Common myeloid progenitor, CD34-positive (primary cell): ENCODE results near the gene AADACL3.
A peak's percentile ranks its signal among the peaks of the same experiment; 100 is the strongest.

ENCODE experiments used
- CTCF ChIA-PET: fragments of 350-600 bp; sonication (Branson Sonifier 250); formaldehyde crosslinking; loops from one replicate; lab custom pipeline; 2021; ENCODE audit warnings: antibody characterized with exemption; lab: Charles Lee
- POLR2A ChIA-PET: fragments of 350-600 bp; sonication (Branson Sonifier 250); formaldehyde crosslinking; loops from one replicate; lab custom pipeline; 2021; ENCODE audit warnings: antibody characterized with exemption; lab: Charles Lee
- DNase-seq, 3 donors: peaks; one replicate each; pipeline versions ENCODE4 v3.0.0 to v3.0.0-alpha.2; 2013
- H3K27ac ChIP-seq, 2 experiments: 1 replicate in 1 of 2; 2 replicates in 1 of 2; pipeline ENCODE4 v1.7.0; 2013; ENCODE audit warnings: inconsistent platforms in 2 of 2, low read length in 2 of 2, mild to moderate bottlenecking in 2 of 2, low read depth in 1 of 2, moderate library complexity in 1 of 2; ENCODE audit not compliant: severe bottlenecking in 2 of 2, insufficient read depth in 1 of 2, poor library complexity in 1 of 2
- H3K27me3 ChIP-seq, 5 experiments: replicated peaks in 2 of 5; 1 replicate in 3 of 5; 2 replicates in 2 of 5; pipeline versions ENCODE4 v1.6.1 to v1.7.0; 2013; ENCODE audit warnings: low read length in 4 of 5, mild to moderate bottlenecking in 2 of 5, moderate library complexity in 2 of 5, inconsistent platforms in 1 of 5; ENCODE audit not compliant: insufficient read depth in 5 of 5, control insufficient read depth in 4 of 5
- H3K36me3 ChIP-seq, 4 experiments: 1 replicate in 2 of 4; 2 replicates in 2 of 4; pipeline versions ENCODE4 v1.6.1 to v1.7.0; 2013; ENCODE audit warnings: low read length in 3 of 4, control low read depth in 1 of 4, mild to moderate bottlenecking in 1 of 4; ENCODE audit not compliant: control insufficient read depth in 4 of 4, insufficient read depth in 4 of 4
- H3K4me1 ChIP-seq, 4 experiments: 1 replicate in 3 of 4; 2 replicates in 1 of 4; pipeline versions ENCODE4 v1.6.1 to v1.7.1; 2013; ENCODE audit warnings: low read length in 3 of 4, mild to moderate bottlenecking in 3 of 4, control low read depth in 1 of 4, inconsistent platforms in 1 of 4, moderate library complexity in 1 of 4; ENCODE audit not compliant: control insufficient read depth in 4 of 4, insufficient read depth in 4 of 4; ENCODE audit errors: control extremely low read depth in 1 of 4
- H3K4me3 ChIP-seq, 7 experiments: 1 replicate in 4 of 7; 2 replicates in 3 of 7; pipeline versions ENCODE4 v1.5.1 to v1.7.0; 2013; ENCODE audit warnings: mild to moderate bottlenecking in 7 of 7, low read length in 6 of 7, moderate library complexity in 6 of 7, inconsistent platforms in 2 of 7, low read depth in 2 of 7, control low read depth in 1 of 7; ENCODE audit not compliant: insufficient read depth in 4 of 7, control insufficient read depth in 1 of 7; ENCODE audit errors: extremely low read depth in 1 of 7
- H3K9me3 ChIP-seq, 5 experiments: 1 replicate in 4 of 5; 2 replicates in 1 of 5; pipeline versions ENCODE4 v1.6.1 to v1.7.1; 2013; ENCODE audit warnings: low read length in 4 of 5, mild to moderate bottlenecking in 2 of 5, inconsistent platforms in 1 of 5, low read depth in 1 of 5, moderate library complexity in 1 of 5; ENCODE audit not compliant: control insufficient read depth in 4 of 5, insufficient read depth in 2 of 5; ENCODE audit errors: control extremely low read depth in 1 of 5
- WGBS: methylation state at CpG from one replicate; pipeline ENCODE4 v1.1.5; 2013; ENCODE audit not compliant: insufficient coverage; 5-methylcytosine and 5-hydroxymethylcytosine counted together

AADACL3 gene

GRCh38 chr1:12738934-12739333 is 23.0 kb downstream of the AADACL3 start:
- H3K4me3 ChIP-seq = no peak overlapping the region
- H3K27me3 ChIP-seq = peaks cover 0 to 2% (median 0%) of the 10 kb centered on the region in 5 experiments
- ChIA-PET POLR2A (no interaction called here), CTCF (no interaction called here)
- WGBS = 91% methylated on average over 1 of the region's 1 CpG
- H3K4me1 ChIP-seq = no peaks in the 10 kb centered on the region
- H3K36me3 ChIP-seq = no peaks in the 10 kb centered on the region
- H3K9me3 ChIP-seq = peaks cover 0 to 10% (median 2%) of the 10 kb centered on the region in 5 experiments
- no peak overlapping the region for H3K27ac ChIP-seq
- DNase-seq = no peak

DNA sequence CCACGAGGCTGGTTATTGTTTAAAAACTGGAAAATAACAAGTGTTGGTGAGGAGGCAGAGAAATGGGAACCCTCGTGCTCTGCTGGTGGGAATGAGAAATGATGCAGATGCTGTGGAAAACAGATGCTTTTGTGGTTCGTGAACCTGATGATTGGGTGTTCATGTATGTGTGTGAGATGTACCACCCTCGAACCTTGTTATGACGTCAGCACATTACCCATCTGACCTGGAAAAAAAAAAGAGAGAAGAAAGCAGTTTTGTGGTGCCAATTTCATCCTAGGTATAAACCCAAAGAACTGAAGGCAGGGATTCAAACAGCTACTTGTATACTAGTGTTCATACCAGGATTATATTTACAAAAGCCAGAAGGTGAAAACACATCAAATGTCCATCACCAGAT is 23.7 kb downstream of the AADACL3 start:
- CTCF ChIA-PET = no interaction called here
- 98% methylated on average over 4 of the region's 5 CpGs for WGBS
- Histone ChIP-seq H3K4me3 (no peak overlapping the region), H3K9me3 (peaks cover 0 to 9% (median under 1%) of the 10 kb centered on the region in 5 experiments), H3K27ac (no peak overlapping the region), H3K4me1 (no peaks in the 10 kb centered on the region), H3K36me3 (no peaks in the 10 kb centered on the region), H3K27me3 (peaks cover 0 to 2% (median 0%) of the 10 kb centered on the region in 5 experiments)
- POLR2A ChIA-PET = no interaction called here
- no peak for DNase-seq

DNA sequence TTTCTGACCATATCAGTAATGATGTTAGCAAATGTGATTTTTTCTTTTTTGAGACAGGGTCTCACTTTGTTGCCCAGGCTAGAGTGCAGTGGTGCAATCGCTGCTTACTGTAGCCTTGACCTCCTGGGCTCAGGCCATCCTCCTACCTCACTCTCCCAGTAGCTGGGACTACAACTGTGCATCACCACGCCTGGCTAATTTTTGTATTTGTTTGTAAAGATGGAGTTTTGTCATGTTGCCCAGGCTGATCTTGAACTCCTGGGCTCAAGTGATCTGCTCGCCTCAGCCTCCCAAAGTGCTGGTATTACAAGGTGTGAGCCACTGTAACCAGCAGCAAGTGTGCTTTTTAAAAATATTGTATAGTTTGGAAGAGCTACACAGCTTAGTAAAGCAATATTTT is 26.0 kb downstream of the AADACL3 start:
- peaks cover 0 to 4% (median 3%) of the 10 kb centered on the region in 5 experiments for H3K9me3 ChIP-seq
- H3K4me1 ChIP-seq = no peaks in the 10 kb centered on the region
- CTCF ChIA-PET = no interaction called here
- whole genome bisulfite sequencing = 90% methylated on average over 2 of the region's 3 CpGs
- POLR2A ChIA-PET = no interaction called here
- no peak overlapping the region for H3K4me3 ChIP-seq
- DNase-seq = no peak
- peaks cover 0 to 2% (median 0%) of the 10 kb centered on the region in 5 experiments for H3K27me3 ChIP-seq
- H3K36me3 ChIP-seq = no peaks in the 10 kb centered on the region
- no peak overlapping the region for H3K27ac ChIP-seq

- H3K4me1 ChIP-seq = no peaks in the 10 kb centered on the region
- CTCF ChIA-PET = no interaction called here
- H3K36me3 ChIP-seq = no peaks in the 10 kb centered on the region
- peaks cover 6 to 26% (median 14%) of the 10 kb centered on the region in 5 experiments for H3K9me3 ChIP-seq
- 92% methylated on average over 2 of the region's 3 CpGs for WGBS
- POLR2A ChIA-PET = no interaction called here
- H3K27me3 ChIP-seq = peaks cover 0 to 2% (median 0%) of the 10 kb centered on the region in 5 experiments
- no peak for DNase-seq
- no peak overlapping the region for H3K4me3 ChIP-seq
- no peak overlapping the region for H3K27ac ChIP-seq
These were observed 29.4 kb downstream of the AADACL3 start for GRCh38 chr1:12745126-12745991.

DNA sequence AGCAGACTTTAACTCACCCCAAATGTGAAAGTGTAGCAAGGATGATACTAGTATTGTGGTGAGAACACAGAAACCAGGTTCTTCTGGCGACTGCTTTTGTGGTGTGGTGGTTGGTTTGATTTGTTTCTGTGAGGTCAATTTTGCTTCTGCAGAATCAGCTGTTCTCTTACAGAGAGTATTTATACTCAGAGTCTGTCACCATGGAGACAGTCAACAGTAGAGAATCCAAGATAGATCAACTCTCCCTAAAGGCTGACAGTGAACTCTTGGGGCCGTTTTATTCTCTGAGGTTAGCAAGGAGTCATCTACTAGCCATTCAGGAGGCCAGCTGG is 30.0 kb downstream of the AADACL3 start, which contains the start of gene CFAP107:
Gene CFAP107 (plus strand): TSS at position 209 of the 332 bp plus-strand sequence. CDS start 231 bp downstream, outside the sequence.
- no peaks in the 10 kb centered on the region for H3K4me1 ChIP-seq
- ChIA-PET CTCF (no interaction called here), POLR2A (no interaction called here)
- H3K27me3 ChIP-seq = peaks cover 0 to 2% (median 0%) of the 10 kb centered on the region in 5 experiments
- no peaks in the 10 kb centered on the region for H3K36me3 ChIP-seq
- no peak within 1 kb of the TSS for H3K27ac ChIP-seq
- DNase-seq = peak in 1 of 3 donors; percentile 4
- no peak within 1 kb of the TSS for H3K4me3 ChIP-seq
- peaks cover 9 to 29% (median 14%) of the 10 kb centered on the region in 5 experiments for H3K9me3 ChIP-seq
- WGBS = 90% methylated on average over 2 of the region's 2 CpGs

GRCh38 chr1:12748778-12749355 is 33.0 kb downstream of the AADACL3 start:
- H3K27ac ChIP-seq = no peak overlapping the region
- ChIA-PET POLR2A (no interaction called here), CTCF (no interaction called here)
- DNase-seq = no peak
- no peak overlapping the region for H3K4me3 ChIP-seq
- peaks cover 9 to 29% (median 14%) of the 10 kb centered on the region in 5 experiments for H3K9me3 ChIP-seq
- H3K36me3 ChIP-seq = no peaks in the 10 kb centered on the region
- peaks cover 0 to 4% (median 0%) of the 10 kb centered on the region in 5 experiments for H3K27me3 ChIP-seq
- no peaks in the 10 kb centered on the region for H3K4me1 ChIP-seq

- CTCF ChIA-PET = no interaction called here
- no peak for DNase-seq
- no peak overlapping the region for H3K4me3 ChIP-seq
- H3K36me3 ChIP-seq = no peaks in the 10 kb centered on the region
- POLR2A ChIA-PET = no interaction called here
- peaks cover 0 to 6% (median 0%) of the 10 kb centered on the region in 5 experiments for H3K9me3 ChIP-seq
- no peak overlapping the region for H3K27ac ChIP-seq
- peaks cover 0 to 29% (median 2%) of the 10 kb centered on the region in 5 experiments for H3K27me3 ChIP-seq
- WGBS = 90% methylated on average over 1 of the region's 4 CpGs
- H3K4me1 ChIP-seq = no peaks in the 10 kb centered on the region
These were observed 38.8 kb downstream of the AADACL3 start for GRCh38 chr1:12754738-12755137.
